Activated CD8-positive, alpha-beta memory T cell treated with anti-CD3 and anti-CD28 coated beads for 1 hour (primary cell): ENCODE measurements around the gene HEXD.
"Not testable (repeated sequence)": the region's sequence is repeated elsewhere in the genome, so short reads cannot be mapped to it uniquely, and the experiment has no call there.

Source experiments
- DNase-seq, 2 donors: peaks; one replicate each; pipeline ENCODE4 v3.0.0-alpha.2; 2020; ENCODE audit warnings: low read depth in 1 of 2; ENCODE audit errors: extremely low read depth in 1 of 2

The HEXD gene

GRCh38 chr17:82394278-82394677 lies 23.9 kb upstream of the HEXD start:
- no peak for DNase-seq

- DNase-seq, result no peak
Measured at GRCh38 chr17:82396601-82397435, 21.3 kb upstream of the HEXD start.

GRCh38 chr17:82397449-82398335 lies 20.5 kb upstream of the HEXD start:
- no peak for DNase-seq

- DNase-seq, result no peak
Measured at GRCh38 chr17:82399041-82399441, 19.1 kb upstream of the HEXD start.

- no peak for DNase-seq
Measured at GRCh38 chr17:82399601-82400101, 18.5 kb upstream of the HEXD start.

- DNase-seq, result no peak
Measured at GRCh38 chr17:82400206-82400605, 17.9 kb upstream of the HEXD start.

GRCh38 chr17:82400830-82401229 lies 17.3 kb upstream of the HEXD start:
- DNase-seq, result peak in 1 of 2 donors; percentile 27

- DNase-seq, result no peak
Measured at GRCh38 chr17:82402865-82403264, 15.3 kb upstream of the HEXD start.

- no peak for DNase-seq
Measured at GRCh38 chr17:82403662-82404660, 14.2 kb upstream of the HEXD start.

GRCh38 chr17:82405051-82405450 lies 13.1 kb upstream of the HEXD start:
- DNase-seq, result no peak

GRCh38 chr17:82406131-82406671 lies 11.9 kb upstream of the HEXD start:
- no peak for DNase-seq

- DNase-seq, result no peak
Measured at GRCh38 chr17:82407255-82407654, 10.9 kb upstream of the HEXD start.

GRCh38 chr17:82408288-82408937 lies 9.7 kb upstream of the HEXD start:
- DNase-seq, result no peak

GRCh38 chr17:82408938-82409318 lies 9.2 kb upstream of the HEXD start:
- DNase-seq, result no peak

GRCh38 chr17:82410014-82410716 lies 8.0 kb upstream of the HEXD start:
- no peak for DNase-seq

GRCh38 chr17:82411396-82412053 lies 6.6 kb upstream of the HEXD start:
- DNase-seq, result no peak

GRCh38 chr17:82412081-82412480 lies 6.1 kb upstream of the HEXD start:
- DNase-seq, result not testable (repeated sequence)
